ENCODE data around the gene RMDN2. TPM values are rescaled to one million over a fixed set of nuclear protein-coding genes. Genes with fewer than 3 reads are reported as not detected.

Gene RMDN2
- total and polyA plus RNA-seq, 9 of the 15 experiments (the other 6 are each of a cell fraction or from before 2014, with no cell fraction given): 1.5 to 4.3 (median 2.3) TPM

- BruUV-seq (replicated peaks): no TSS peak
- Histone ChIP-seq H3K9me3 (replicated peaks; ENCODE audit: control insufficient read depth, insufficient read depth, low read depth, low read length) (no peaks in the 10 kb centered on the region), H3K79me2 (ENCODE audit: control insufficient read depth, insufficient read depth, low read length) (no peaks in the 10 kb centered on the region), H3K36me3 (ENCODE audit: control insufficient read depth, insufficient read depth, low read length) (no peaks in the 10 kb centered on the region), H4K20me1 (replicated peaks; ENCODE audit: control insufficient read depth, insufficient read depth, low read length) (no peaks in the 10 kb centered on the region), H3K4me1 (replicated peaks in 1 of 2; ENCODE audit: control insufficient read depth in 2 of 2, insufficient read depth in 2 of 2, low read length in 2 of 2) (no peaks in the 10 kb centered on the region), H3K9ac (ENCODE audit: insufficient read depth in 1 of 2, low read depth in 2 of 2, low read length in 2 of 2) (no peak overlapping the region), H3K9me1 (ENCODE audit: control insufficient read depth, insufficient read depth, low read length) (no peaks in the 10 kb centered on the region), H3K27ac (ENCODE audit: extremely low read depth, low read depth, low read length) (no peak overlapping the region), H3K27me3 (ENCODE audit: control insufficient read depth in 2 of 2, insufficient read depth in 2 of 2, low read length in 2 of 2) (no peaks in the 10 kb centered on the region; a peak in 1 of 5 replicates), H3K4me3 (no peak overlapping the region), H3K4me2 (ENCODE audit: insufficient read depth, low read length) (no peak overlapping the region), H2AFZ (ENCODE audit: low read depth, low read length) (no peak overlapping the region)
- ChIA-PET CTCF (ENCODE audit: low intra/inter-chr PET ratio) (no interaction called here), POLR2A (interaction anchor here (0.5 kb wide), 1 partner anchor 768 kb away, joined by 3 read pairs; no protein-coding TSS in a partner anchor)
- intact Hi-C loops (cut with micrococcal nuclease): no loop called here
- in situ Hi-C loops (cut with MboI): no loop called here
- DNase-seq (ENCODE audit: extremely low read depth in 1 of 4, low spot score in 3 of 4): no peak
- no peak for ATAC-seq
- 0% methylated on average over 1 of the region's 1 CpG for WGBS (ENCODE audit: insufficient coverage, low coverage, missing lambda C conversion rate)
- FAIRE-seq: no peak
- TF ChIP-seq ZBTB34 (CRISPR knock-in tag; IDR thresholded peaks at IDR 0.05) (no peak), ZEB2 (IDR thresholded peaks at IDR 0.05) (no peak), TRIM24 (IDR thresholded peaks at IDR 0.05) (no peak), MED1 (CRISPR knock-in tag; IDR thresholded peaks at IDR 0.05; ENCODE audit: borderline replicate concordance) (no peak), GTF3C2 (IDR thresholded peaks at IDR 0.05; ENCODE audit: borderline replicate concordance, extremely low read depth, insufficient read length) (no peak), HDAC1 (IDR thresholded peaks at IDR 0.05) (no peak), ZSCAN29 (IDR thresholded peaks at IDR 0.05) (no peak), ZNF407 (IDR thresholded peaks at IDR 0.05; ENCODE audit: low read depth) (no peak), ZNF184 (CRISPR knock-in tag; IDR thresholded peaks at IDR 0.05) (no peak), HIVEP1 (CRISPR knock-in tag; IDR thresholded peaks at IDR 0.05) (no peak), CHCHD3 (CRISPR knock-in tag; IDR thresholded peaks at IDR 0.05) (no peak)
Measured at GRCh38 chr2:38030635-38031355, 105.7 kb downstream of the RMDN2 start.

Data from K562 (cell line).